Skin epidermis (tissue), 12 donors: ENCODE results near the gene ITPRIP.

Source experiments
- H3K27ac ChIP-seq, 21 experiments: fragments of 200-600 bp; sonication (generic) in 11 of 21; one replicate each; pipeline ENCODE4 v1.5.0; 2020; ENCODE audit warnings: mild to moderate bottlenecking in 3 of 21, inconsistent platforms in 2 of 21, moderate library complexity in 2 of 21
- H3K4me3 ChIP-seq, 7 experiments: fragments of 200-600 bp; sonication (generic) in 2 of 7; one replicate each; pipeline ENCODE4 v1.5.0; 2020; ENCODE audit warnings: inconsistent platforms in 2 of 7, mild to moderate bottlenecking in 2 of 7, moderate library complexity in 1 of 7

The ITPRIP gene

DNA sequence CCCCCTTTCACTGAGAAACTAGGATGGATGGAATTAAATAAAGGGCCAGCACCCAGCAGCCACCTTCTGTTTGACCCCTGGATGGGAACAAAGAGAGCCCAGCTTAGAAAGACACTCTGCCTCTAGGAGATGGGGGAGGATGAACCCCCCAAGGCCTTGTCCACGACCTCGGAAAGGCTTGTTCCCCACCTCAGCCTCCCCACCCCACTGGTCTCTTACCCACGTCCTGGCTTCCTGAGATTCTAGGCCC lies 9.7 kb downstream of the ITPRIP start:
- Histone ChIP-seq H3K27ac (peak overlapping the region; percentile 56 to 98 (median 92)), H3K4me3 (peak overlapping the region in 5 of 7 experiments; percentile 4 to 25 (median 9))

GRCh38 chr10:104327745-104328645 lies 10.3 kb downstream of the ITPRIP start:
- H3K27ac ChIP-seq = peak overlapping the region; percentile 56 to 98 (median 92)
- H3K4me3 ChIP-seq = peak overlapping the region in 4 of 7 experiments; percentile 4 to 25 (median 12)

- no peak overlapping the region for H3K4me3 ChIP-seq
- H3K27ac ChIP-seq = peak overlapping the region in 20 of 21 experiments; percentile 84 to 98 (median 92)
Measured at GRCh38 chr10:104326991-104327610, 11.2 kb downstream of the ITPRIP start.

GRCh38 chr10:104325436-104326435 lies 12.5 kb downstream of the ITPRIP start:
- H3K27ac ChIP-seq = peak overlapping the region in 20 of 21 experiments; percentile 37 to 98 (median 86)
- H3K4me3 ChIP-seq = no peak overlapping the region

DNA sequence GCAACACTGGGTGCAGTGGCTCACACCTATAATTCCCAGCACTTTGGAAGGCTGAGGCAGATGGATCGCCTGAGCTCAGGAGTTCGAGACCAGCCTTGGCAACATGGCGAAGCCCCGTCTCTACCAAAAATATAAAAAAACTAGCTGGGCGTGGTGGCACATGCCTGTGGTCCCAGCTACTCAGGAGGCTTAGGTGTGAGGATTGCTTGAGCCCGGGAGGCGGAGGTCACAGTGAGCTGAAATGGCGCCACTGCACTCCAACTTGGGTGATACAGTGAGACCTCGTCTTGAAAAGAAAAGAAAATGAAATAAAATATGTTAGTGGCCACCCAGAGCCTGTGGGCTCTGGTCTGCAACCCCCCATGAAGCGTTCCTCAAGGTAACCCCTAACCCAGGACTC lies 13.3 kb downstream of the ITPRIP start:
- H3K27ac ChIP-seq = peak overlapping the region in 18 of 21 experiments; percentile 41 to 98 (median 87)
- no peak overlapping the region for H3K4me3 ChIP-seq

DNA sequence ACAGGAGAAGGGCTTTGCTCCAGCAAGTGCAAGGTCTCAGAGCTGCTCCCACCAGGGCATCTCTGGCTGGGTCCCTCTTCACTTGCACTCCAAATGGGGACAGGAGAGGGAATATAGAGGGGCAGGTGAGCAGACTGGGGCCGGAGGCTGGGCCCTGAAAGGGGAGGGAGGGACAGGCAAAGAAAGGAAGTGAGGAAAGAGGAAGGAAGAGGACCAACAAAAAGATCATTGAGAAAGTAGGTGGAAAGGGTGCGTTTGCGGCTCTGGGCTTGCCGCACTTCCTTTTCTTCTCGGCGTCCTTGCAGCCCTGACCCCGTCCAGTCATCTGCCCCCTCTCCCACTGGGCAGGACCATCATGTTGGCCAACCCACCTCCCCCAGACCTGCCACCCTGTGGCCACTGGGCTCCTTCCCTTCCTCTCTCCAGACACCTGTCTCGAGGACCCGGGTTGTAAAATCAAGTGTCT lies 14.0 kb downstream of the ITPRIP start:
- no peak overlapping the region for H3K4me3 ChIP-seq
- H3K27ac ChIP-seq = peak overlapping the region in 18 of 21 experiments; percentile 43 to 98 (median 85)

- H3K4me3 ChIP-seq = no peak overlapping the region
- peak overlapping the region in 20 of 21 experiments; percentile 43 to 98 (median 84) for H3K27ac ChIP-seq
Measured at GRCh38 chr10:104323760-104324201, 14.5 kb downstream of the ITPRIP start.

GRCh38 chr10:104323085-104323484 lies 15.2 kb downstream of the ITPRIP start:
- Histone ChIP-seq H3K27ac (peak overlapping the region in 20 of 21 experiments; percentile 43 to 98 (median 82)), H3K4me3 (no peak overlapping the region)

DNA sequence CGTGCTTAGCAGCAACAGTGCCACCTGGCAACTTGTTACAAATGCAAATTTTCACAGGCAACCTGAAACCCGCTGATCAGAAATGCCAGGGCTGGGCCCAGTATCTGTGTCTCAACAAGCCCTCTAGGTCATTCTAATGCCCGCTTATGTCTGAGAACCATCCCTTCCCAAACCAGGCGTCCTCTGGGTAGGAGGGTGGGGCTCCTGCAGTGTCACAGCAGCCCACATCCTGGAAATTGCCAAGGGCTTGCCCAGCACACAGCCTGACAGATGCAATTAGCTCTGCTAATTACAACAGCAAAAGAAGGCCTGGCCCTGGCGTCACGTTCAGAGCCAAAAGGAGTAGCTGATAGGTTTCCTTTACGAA lies 15.9 kb downstream of the ITPRIP start:
- no peak overlapping the region for H3K4me3 ChIP-seq
- peak overlapping the region in 20 of 21 experiments; percentile 43 to 98 (median 84) for H3K27ac ChIP-seq

DNA sequence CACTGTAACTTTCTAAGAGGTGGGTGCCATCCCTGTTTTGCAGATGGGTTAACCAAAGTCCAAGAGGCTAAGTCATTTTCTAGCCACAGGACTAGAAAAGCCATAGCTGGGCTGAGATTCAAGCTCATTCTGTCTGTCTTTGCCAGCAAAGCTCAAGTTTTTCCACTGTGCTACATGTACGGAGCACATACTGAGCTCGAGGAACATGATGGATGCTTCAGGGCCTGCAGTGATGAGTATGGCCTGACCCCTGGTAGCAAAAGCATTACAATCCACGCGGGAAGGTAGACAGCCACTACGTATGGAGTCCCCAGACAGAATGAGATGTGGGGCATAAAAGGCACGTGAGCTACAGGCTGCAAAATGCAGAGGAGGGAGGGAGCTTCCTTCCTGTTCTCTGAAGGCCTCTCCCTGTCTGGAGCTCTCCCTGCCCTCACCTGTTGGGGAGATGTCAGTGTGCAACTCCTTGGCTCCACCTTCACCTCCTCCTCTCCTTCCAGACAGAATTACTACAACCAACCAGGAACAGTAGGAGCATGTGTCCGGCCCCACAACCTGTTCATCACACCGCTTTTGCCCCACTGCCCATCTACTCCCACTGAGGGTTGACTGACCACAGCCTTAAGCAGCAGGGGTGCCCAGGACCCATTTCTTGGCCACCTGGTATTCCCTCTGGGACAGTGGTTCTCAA lies 16.4 kb downstream of the ITPRIP start:
- no peak overlapping the region for H3K4me3 ChIP-seq
- peak overlapping the region in 20 of 21 experiments; percentile 43 to 98 (median 82) for H3K27ac ChIP-seq

DNA sequence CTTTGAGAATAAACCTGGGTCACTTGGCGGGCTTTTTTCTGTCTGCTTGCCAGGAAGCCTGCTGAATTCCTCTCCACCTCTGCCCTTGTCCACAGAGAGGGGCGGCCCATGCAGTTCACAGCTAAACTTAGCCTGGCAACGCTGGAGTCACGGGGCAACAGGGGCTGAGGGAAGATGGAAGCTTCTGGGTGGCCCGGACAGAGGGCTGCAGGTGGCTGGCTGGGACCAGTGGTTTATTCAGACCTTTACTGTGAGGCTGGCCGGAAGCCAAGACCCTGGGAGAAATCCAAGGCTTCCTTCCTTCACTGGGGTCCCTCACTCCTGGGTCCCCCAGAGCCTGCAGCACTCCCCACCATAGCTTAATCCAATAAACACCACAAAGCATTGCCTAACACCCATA lies 17.0 kb downstream of the ITPRIP start:
- H3K27ac ChIP-seq = peak overlapping the region in 19 of 21 experiments; percentile 43 to 98 (median 84)
- H3K4me3 ChIP-seq = no peak overlapping the region

- Histone ChIP-seq H3K27ac (peak overlapping the region in 19 of 21 experiments; percentile 45 to 98 (median 59)), H3K4me3 (no peak overlapping the region)
Measured at GRCh38 chr10:104318810-104319741, 19.2 kb downstream of the ITPRIP start.

DNA sequence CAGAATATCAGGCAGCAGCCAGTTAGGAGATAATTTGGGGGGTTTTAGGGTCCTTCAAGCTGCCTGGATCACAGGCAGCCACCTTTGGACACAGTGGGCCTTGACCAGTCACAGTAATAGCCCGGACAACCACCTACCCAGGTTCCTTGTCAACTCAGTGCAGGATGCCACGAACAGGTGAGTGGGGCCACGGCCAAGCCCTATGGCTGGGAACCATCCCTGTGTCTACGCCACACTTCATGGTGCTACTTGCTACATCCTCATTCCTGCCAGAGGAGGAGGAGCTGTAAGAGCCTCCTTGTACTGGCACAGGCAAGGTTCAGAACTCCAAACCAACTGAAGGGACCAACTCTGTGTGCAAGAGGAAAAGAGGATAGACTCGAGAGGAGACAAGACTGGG lies 19.9 kb downstream of the ITPRIP start:
- H3K27ac ChIP-seq = peak overlapping the region in 18 of 21 experiments; percentile 45 to 98 (median 58)
- H3K4me3 ChIP-seq = no peak overlapping the region

GRCh38 chr10:104317726-104318299 lies 20.5 kb downstream of the ITPRIP start:
- H3K4me3 ChIP-seq = no peak overlapping the region
- H3K27ac ChIP-seq = peak overlapping the region in 18 of 21 experiments; percentile 40 to 98 (median 57)

DNA sequence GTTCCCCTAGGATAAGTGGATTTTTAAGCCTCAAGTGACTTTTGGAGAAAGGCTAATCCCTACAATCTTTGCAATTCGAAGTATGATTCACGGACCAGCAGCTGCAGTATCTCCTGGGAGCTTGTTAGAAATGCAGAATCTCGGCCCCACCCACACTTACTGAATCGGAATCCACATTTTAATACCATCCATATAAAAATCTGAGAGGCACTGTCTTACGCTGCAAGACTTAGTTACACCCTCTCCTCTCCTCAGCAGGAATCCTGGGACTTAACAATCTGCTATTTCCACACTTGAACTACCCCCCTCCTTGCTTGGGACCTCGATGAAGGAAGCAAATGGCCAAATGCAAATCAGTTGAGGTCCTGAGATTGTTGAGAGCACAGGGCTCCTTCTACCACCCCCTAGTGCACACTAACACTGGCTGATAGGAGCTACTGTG lies 21.0 kb downstream of the ITPRIP start:
- Histone ChIP-seq H3K4me3 (no peak overlapping the region), H3K27ac (peak overlapping the region in 18 of 21 experiments; percentile 23 to 98 (median 55))

DNA sequence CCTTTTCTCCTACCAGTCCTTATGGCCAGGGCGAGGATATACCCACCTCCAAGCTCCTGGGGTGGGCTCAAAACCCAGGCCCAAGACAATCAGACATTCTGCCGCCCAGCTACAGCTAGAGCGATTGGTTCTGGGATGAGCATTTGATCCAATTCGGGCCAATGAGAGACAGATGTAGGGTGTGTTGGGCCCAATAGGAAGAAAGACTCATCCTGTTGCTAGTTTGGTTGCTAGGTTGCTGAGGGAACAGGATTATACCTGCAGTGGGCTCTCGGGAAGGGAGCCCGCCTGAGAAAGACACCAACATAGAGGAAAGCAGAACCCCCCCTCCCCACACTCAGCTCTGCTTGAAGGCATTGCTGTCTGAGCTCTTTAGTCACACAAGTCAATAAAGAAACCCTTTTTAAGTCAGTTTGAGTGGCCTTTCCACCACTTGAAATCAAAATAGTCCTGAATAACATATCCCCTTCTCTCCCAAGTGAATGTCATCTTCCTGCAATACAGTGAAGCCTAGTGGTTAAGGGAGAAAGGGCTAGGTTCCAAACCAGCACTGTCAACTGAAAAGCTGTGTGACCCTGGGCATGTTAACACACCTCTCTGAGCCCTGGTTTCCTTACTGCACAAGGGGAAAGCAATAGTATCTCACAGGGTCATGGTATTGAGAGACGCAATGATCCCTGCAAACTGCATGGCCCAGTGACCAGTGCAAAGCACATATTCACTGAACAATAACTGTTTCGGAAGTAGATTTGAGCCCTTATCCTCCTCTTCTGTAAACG lies 21.8 kb downstream of the ITPRIP start:
- peak overlapping the region in 13 of 21 experiments; percentile 0 to 98 (median 49) for H3K27ac ChIP-seq

GRCh38 chr10:104315486-104315921 lies 22.8 kb downstream of the ITPRIP start:
- Histone ChIP-seq H3K27ac (no peak overlapping the region), H3K4me3 (no peak overlapping the region)

More for the DNA sequence above, 21.8 kb downstream of the ITPRIP start:
- H3K4me3 ChIP-seq = no peak overlapping the region
